HEK293T (cell line): Measurements from ENCODE around the gene KIF18A.

ENCODE experiments used
- BHLHE40 ChIP-seq: fragments of 450-650 bp; IDR thresholded peaks from 2 replicates; pipeline ENCODE4 v1.6.1; 2016; ENCODE audit warnings: mild to moderate bottlenecking, moderate library complexity, borderline replicate concordance
- ELF4 ChIP-seq: fragments of 450-650 bp; IDR thresholded peaks from 2 replicates; pipeline ENCODE4 v1.6.1; 2017; ENCODE audit warnings: antibody characterized with exemption
- FOXA1 ChIP-seq: fragments of 450-650 bp; IDR thresholded peaks from 2 replicates; pipeline ENCODE4 v1.6.1; 2016; ENCODE audit warnings: mild to moderate bottlenecking
- FOXK2 ChIP-seq: fragments of 450-650 bp; IDR thresholded peaks from 2 replicates; pipeline ENCODE4 v1.6.1; 2016; ENCODE audit warnings: mild to moderate bottlenecking
- FOXM1 ChIP-seq: fragments of 450-650 bp; IDR thresholded peaks from 2 replicates; pipeline ENCODE4 v1.6.1; 2017; ENCODE audit warnings: mild to moderate bottlenecking, borderline replicate concordance
- HDGF ChIP-seq: fragments of 450-650 bp; IDR thresholded peaks from 2 replicates; pipeline ENCODE4 v1.6.1; 2017; ENCODE audit warnings: antibody characterized with exemption, borderline replicate concordance
- L3MBTL2 ChIP-seq: fragments of 450-650 bp; conservative IDR thresholded peaks from 2 replicates; pipeline ENCODE4 v1.6.1; 2016; ENCODE audit warnings: mild to moderate bottlenecking
- LEF1 ChIP-seq: fragments of 450-650 bp; IDR thresholded peaks from 2 replicates; pipeline ENCODE4 v1.6.1; 2017; ENCODE audit warnings: mild to moderate bottlenecking, borderline replicate concordance
- SP1 ChIP-seq: fragments of 450-650 bp; IDR thresholded peaks from 2 replicates; pipeline ENCODE4 v1.6.1; 2017
- SUZ12 ChIP-seq: fragments of 450-650 bp; IDR thresholded peaks from 2 replicates; pipeline ENCODE4 v1.6.1; 2016; ENCODE audit warnings: mild to moderate bottlenecking
- TARDBP ChIP-seq: fragments of 450-650 bp; IDR thresholded peaks from 2 replicates; pipeline ENCODE4 v1.6.1; 2016

- no peak for TF ChIP-seq FOXA1
- no peak for TF ChIP-seq FOXM1
- TF ChIP-seq FOXK2 = no peak
- no peak for TF ChIP-seq ELF4
- TF ChIP-seq BHLHE40 = no peak
- TF ChIP-seq TARDBP = no peak
- no peak for TF ChIP-seq SP1
- TF ChIP-seq L3MBTL2 = no peak
- no peak for TF ChIP-seq SUZ12
- TF ChIP-seq LEF1 = no peak
- TF ChIP-seq HDGF = no peak
These were observed 34.8 kb upstream of the KIF18A start for GRCh38 chr11:28142724-28143123.
